HG03103 (cell line): ENCODE data around the gene LRRC41.
"Not testable (repeated sequence)": the region's sequence is repeated elsewhere in the genome, so short reads cannot be mapped to it uniquely, and the experiment has no call there.

Experiments
- ATAC-seq: cut with Tn5 transposase; IDR thresholded peaks from one replicate; pipeline ENCODE4 v1.9.1; 2021; ENCODE audit warnings: low read depth; ENCODE audit not compliant: unreplicated experiment

Gene LRRC41

GRCh38 chr1:46325285-46326076, 22.1 kb upstream of the LRRC41 start:
- not testable (repeated sequence) for ATAC-seq

GRCh38 chr1:46322191-46322590, 18.8 kb upstream of the LRRC41 start:
- ATAC-seq: not testable (repeated sequence)

GRCh38 chr1:46319960-46320914, 16.8 kb upstream of the LRRC41 start:
- ATAC-seq: not testable (repeated sequence)

- ATAC-seq: not testable (repeated sequence)
These were observed 15.9 kb upstream of the LRRC41 start for GRCh38 chr1:46319301-46319700.

- ATAC-seq: no peak
These were observed 13.9 kb upstream of the LRRC41 start for GRCh38 chr1:46317323-46317722.

GRCh38 chr1:46315669-46316403, 12.4 kb upstream of the LRRC41 start:
- no peak for ATAC-seq

GRCh38 chr1:46310321-46310720, 6.9 kb upstream of the LRRC41 start:
- ATAC-seq: no peak

GRCh38 chr1:46309401-46310159, 6.2 kb upstream of the LRRC41 start:
- ATAC-seq: no peak

GRCh38 chr1:46306159-46306530, 2.7 kb upstream of the LRRC41 start:
- no peak for ATAC-seq

- no peak for ATAC-seq
These were observed 483 bp upstream of the LRRC41 start for GRCh38 chr1:46303872-46304326.

GRCh38 chr1:46302641-46303037, 777 bp downstream of the LRRC41 start:
- ATAC-seq: peak; percentile 4

- no peak for ATAC-seq
These were observed 1.4 kb downstream of the LRRC41 start for GRCh38 chr1:46301808-46302640.

- ATAC-seq: no peak
These were observed 2.0 kb downstream of the LRRC41 start for GRCh38 chr1:46301406-46301807.

- no peak for ATAC-seq
These were observed 2.6 kb downstream of the LRRC41 start for GRCh38 chr1:46300673-46301405.

GRCh38 chr1:46298387-46298786, 5.0 kb downstream of the LRRC41 start:
- ATAC-seq: no peak

- ATAC-seq: no peak
These were observed 8.1 kb downstream of the LRRC41 start for GRCh38 chr1:46295306-46295705.

GRCh38 chr1:46289976-46290375, 13.4 kb downstream of the LRRC41 start:
- ATAC-seq: no peak

- no peak for ATAC-seq
These were observed 14.3 kb downstream of the LRRC41 start for GRCh38 chr1:46289134-46289494.
